Right lobe of liver (tissue), 6 donors: ENCODE data around the gene KCNA5. TPM values are rescaled to one million over a fixed set of nuclear protein-coding genes. Genes with fewer than 3 reads are reported as not detected.
A peak's percentile ranks its signal among the peaks of the same experiment; 100 is the strongest.

Source experiments
- ATAC-seq, 4 donors: fragments of 200-7000 bp; cut with Tn5 transposase; one replicate each; pipeline ENCODE4 v1.9.1; 2020; ENCODE audit warnings: mild to moderate bottlenecking in 4 of 4, moderate library complexity in 4 of 4
- DNase-seq, 3 donors: peaks; one replicate each; pipeline ENCODE4 v3.0.0-alpha.2; 2020
- H3K27ac ChIP-seq, 3 donors: fragments of 200-600 bp; one replicate each; pipeline ENCODE4 v1.8.0; 2022
- H3K27me3 ChIP-seq, 2 donors: fragments of 200-600 bp; one replicate each; pipeline ENCODE4 v1.8.0; 2022
- H3K36me3 ChIP-seq, 4 donors: fragments of 200-600 bp; sonication (generic) in 1 of 4; one replicate each; pipeline versions ENCODE4 v1.5.1 to v1.8.0; 2017 to 2022; ENCODE audit warnings: control low read depth in 1 of 4
- H3K4me1 ChIP-seq, 4 donors: fragments of 200-600 bp; sonication (generic) in 1 of 4; one replicate each; pipeline versions ENCODE4 v1.5.1 to v1.8.0; 2017 to 2022; ENCODE audit warnings: control low read depth in 1 of 4
- H3K4me3 ChIP-seq, 3 donors: fragments of 200-600 bp; one replicate each; pipeline ENCODE4 v1.8.0; 2022
- H3K9me3 ChIP-seq, 4 donors: fragments of 200-600 bp; sonication (generic) in 1 of 4; one replicate each; pipeline versions ENCODE4 v1.5.1 to v1.8.0; 2017 to 2022; ENCODE audit warnings: control low read depth in 1 of 4
- POLR2A ChIP-seq: fragments of 450-650 bp; IDR thresholded peaks from one replicate; pipeline ENCODE4 v1.6.1; 2017; ENCODE audit warnings: antibody characterized with exemption, mild to moderate bottlenecking
- WGBS: methylation state at CpG from one replicate; pipeline ENCODE4 v1.1.6; 2018; ENCODE audit warnings: low coverage, low lambda C conversion rate; ENCODE audit not compliant: insufficient coverage; ENCODE audit errors: missing lambda C conversion rate; 5-methylcytosine and 5-hydroxymethylcytosine counted together
- intact Hi-C, 2 donors: fragments of 100-400 bp; cut with DNase I; formaldehyde crosslinking; loops; one replicate each; pipeline versions ENCODE4 v1.11.2 to v1.14.1; 2022
- total RNA-seq, 6 experiments: library from RNA; depleted of rRNA in 2 of 6; stranded (reverse); fragments of >200 nt in 2 of 6; fragmentation: NEBNext Ultra II Directional in 3 of 6; extraction: Animal tissue kit (Norgen Biotek cat#: 25700) in 3 of 6; gene quantifications; one replicate each; pipeline versions ENCODE4 v1.1.0 to v1.2.4, GENCODE V29; 2016 to 2023
- TF ChIP-seq, protein P1 (sequence below), 4 donors: fragments of 200-600 bp in 3 of 4; fragments of 450-650 bp in 1 of 4; IDR thresholded peaks; one replicate each; pipeline versions ENCODE4 v1.5.1 to v1.8.0; 2016 to 2022; ENCODE audit warnings: antibody characterized with exemption in 4 of 4, mild to moderate bottlenecking in 2 of 4
- donor health status: DM: no; HTN: yes; CAD: no.
- donor health status: DM: no; HTN: no; CAD: no.
- donor health status: DM: no; HTN: no; CAD: no.
- donor health status: DM: no; HTN: yes; CAD: no.
- donor health status: DM: no; HTN: yes; CAD: no.

KCNA5 gene
- total RNA-seq, 6 experiments from 2014 or later = 0.09 to 0.25 TPM; not detected in 4

DNA sequence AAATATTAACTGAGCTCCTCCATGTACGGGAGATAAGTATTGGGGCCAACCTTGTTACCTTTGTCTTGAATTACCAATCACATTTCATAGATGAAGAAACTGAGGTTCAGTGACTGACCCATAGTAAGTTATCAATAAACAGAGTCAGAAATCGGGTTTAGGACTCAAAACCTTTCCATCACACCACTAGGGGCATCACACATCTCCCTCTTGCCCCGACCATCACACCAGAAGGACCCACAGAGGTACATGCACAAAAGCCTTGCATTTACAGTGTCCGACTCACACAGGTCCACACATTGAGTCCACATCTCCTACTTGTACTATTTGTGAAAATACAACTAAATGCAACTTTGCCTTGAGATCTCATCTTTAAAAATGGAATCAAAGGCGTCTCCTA, 29.4 kb downstream of the KCNA5 start:
- 46% methylated on average over 5 of the region's 5 CpGs for WGBS
- intact Hi-C loops = no loop called here
- ATAC-seq = no peak
- Histone ChIP-seq H3K9me3 (no peaks in the 10 kb centered on the region), H3K4me1 (no peaks in the 10 kb centered on the region), H3K4me3 (no peak overlapping the region), H3K27me3 (no peaks in the 10 kb centered on the region), H3K27ac (no peak overlapping the region), H3K36me3 (no peaks in the 10 kb centered on the region)
- TF ChIP-seq, protein P1, sequence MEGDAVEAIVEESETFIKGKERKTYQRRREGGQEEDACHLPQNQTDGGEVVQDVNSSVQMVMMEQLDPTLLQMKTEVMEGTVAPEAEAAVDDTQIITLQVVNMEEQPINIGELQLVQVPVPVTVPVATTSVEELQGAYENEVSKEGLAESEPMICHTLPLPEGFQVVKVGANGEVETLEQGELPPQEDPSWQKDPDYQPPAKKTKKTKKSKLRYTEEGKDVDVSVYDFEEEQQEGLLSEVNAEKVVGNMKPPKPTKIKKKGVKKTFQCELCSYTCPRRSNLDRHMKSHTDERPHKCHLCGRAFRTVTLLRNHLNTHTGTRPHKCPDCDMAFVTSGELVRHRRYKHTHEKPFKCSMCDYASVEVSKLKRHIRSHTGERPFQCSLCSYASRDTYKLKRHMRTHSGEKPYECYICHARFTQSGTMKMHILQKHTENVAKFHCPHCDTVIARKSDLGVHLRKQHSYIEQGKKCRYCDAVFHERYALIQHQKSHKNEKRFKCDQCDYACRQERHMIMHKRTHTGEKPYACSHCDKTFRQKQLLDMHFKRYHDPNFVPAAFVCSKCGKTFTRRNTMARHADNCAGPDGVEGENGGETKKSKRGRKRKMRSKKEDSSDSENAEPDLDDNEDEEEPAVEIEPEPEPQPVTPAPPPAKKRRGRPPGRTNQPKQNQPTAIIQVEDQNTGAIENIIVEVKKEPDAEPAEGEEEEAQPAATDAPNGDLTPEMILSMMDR (IDR thresholded peaks at IDR 0.05) = no peak
- no peak for TF ChIP-seq POLR2A
- no peak for DNase-seq

DNA sequence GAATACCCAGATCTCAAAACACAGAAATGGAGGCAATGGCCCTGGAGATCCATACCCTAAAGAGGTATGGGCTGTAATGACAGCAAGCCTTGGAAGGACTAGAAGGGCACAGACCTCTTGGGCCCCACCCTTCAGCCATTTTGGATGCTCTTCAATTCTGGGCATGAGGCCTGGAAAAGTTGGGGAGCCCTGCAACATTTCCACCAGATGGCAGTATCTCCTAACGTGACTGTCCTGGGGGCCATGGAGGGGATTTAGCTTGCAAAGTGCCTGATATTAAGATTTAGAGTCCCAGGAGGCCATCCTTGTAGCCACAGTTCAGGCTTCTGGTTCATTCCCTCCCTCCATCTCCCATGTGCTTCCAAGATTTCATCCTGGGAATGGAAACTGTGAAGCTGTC, 30.2 kb downstream of the KCNA5 start:
- H3K27ac ChIP-seq = no peak overlapping the region
- no peaks in the 10 kb centered on the region for H3K27me3 ChIP-seq
- no CpG with 5 or more reads among the region's 1 CpG for WGBS
- ATAC-seq (no peak), DNase-seq (no peak)
- H3K36me3 ChIP-seq = no peaks in the 10 kb centered on the region
- no peaks in the 10 kb centered on the region for H3K9me3 ChIP-seq
- intact Hi-C loops = no loop called here
- no peak overlapping the region for H3K4me3 ChIP-seq
- H3K4me1 ChIP-seq = no peaks in the 10 kb centered on the region
- TF ChIP-seq, protein P1 (IDR thresholded peaks at IDR 0.05) = no peak
- no peak for TF ChIP-seq POLR2A

DNA sequence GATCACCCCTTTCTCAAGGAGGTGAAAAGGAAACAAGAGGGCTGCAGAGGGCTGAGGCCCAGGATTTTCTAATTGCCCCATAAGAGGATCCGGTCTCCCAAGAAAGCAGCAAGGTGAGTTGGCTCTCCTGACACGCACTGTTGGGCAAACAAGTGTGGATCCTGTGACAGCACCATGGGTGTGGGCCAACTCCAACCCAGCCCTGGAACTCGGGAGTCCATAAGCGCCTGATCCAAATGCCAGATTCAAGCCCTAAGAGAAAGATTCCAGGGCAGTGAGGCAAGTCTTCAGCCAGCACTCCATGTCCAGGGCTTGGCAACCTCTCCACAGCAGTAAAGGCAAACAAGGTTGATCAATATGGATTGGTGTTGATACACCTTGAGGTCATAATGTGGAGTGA, 33.1 kb downstream of the KCNA5 start:
- Histone ChIP-seq H3K4me3 (no peak overlapping the region), H3K36me3 (no peaks in the 10 kb centered on the region), H3K4me1 (no peaks in the 10 kb centered on the region), H3K9me3 (no peaks in the 10 kb centered on the region), H3K27me3 (no peaks in the 10 kb centered on the region), H3K27ac (no peak overlapping the region)
- DNase-seq (no peak), ATAC-seq (no peak)
- 44% methylated on average over 3 of the region's 4 CpGs for WGBS
- intact Hi-C loops = no loop called here
- TF ChIP-seq, protein P1 (IDR thresholded peaks at IDR 0.05) = no peak
- no peak for TF ChIP-seq POLR2A

DNA sequence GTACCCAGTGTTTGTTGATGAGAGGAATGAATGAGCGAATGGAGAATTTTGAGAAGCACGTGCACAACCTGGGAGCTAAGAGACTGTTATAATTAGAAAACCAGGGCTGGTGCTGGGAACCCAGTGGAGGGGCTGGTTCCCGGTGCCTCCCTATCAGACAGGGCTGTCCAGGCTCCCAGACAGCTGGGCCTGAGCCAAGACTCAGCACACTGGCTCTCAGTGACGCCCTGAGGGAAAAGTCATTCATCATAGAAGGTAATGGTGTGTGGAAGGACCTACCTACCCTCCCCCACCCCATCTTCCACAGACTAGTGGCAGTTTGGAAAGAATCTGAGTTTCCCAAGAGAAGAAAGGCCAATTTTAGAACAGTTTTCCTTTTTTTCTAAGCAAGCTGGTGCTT, 34.7 kb downstream of the KCNA5 start:
- no CpG with 5 or more reads among the region's 4 CpGs for WGBS
- TF ChIP-seq, protein P1 (IDR thresholded peaks at IDR 0.05) = no peak
- TF ChIP-seq POLR2A = no peak
- Histone ChIP-seq H3K4me1 (no peaks in the 10 kb centered on the region), H3K27ac (no peak overlapping the region), H3K36me3 (no peaks in the 10 kb centered on the region), H3K9me3 (no peaks in the 10 kb centered on the region), H3K27me3 (no peaks in the 10 kb centered on the region), H3K4me3 (no peak overlapping the region)
- intact Hi-C loops = no loop called here
- ATAC-seq (no peak), DNase-seq (no peak)

DNA sequence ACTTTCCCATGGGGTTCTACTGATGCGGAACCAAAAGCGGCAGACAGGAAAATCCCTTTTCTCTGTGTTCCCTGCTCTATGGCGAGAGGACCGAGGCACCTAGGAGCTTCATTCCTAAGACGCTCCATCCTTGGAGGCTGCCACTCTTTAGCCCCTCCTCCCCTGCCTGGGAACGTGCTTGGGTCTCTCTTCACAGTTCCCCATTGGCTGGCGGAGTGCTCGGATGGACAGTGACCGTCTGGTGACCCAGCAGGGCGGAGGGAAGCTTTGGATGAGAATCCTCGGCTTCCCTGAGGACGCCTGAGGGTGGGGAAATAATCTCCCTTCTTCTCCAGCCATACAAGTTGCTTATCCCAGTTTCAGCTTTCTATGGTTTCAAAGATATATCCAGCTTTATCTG, 37.3 kb downstream of the KCNA5 start:
- WGBS = 45% methylated on average over 12 of the region's 12 CpGs
- Histone ChIP-seq H3K27ac (no peak overlapping the region), H3K36me3 (no peaks in the 10 kb centered on the region), H3K9me3 (no peaks in the 10 kb centered on the region), H3K27me3 (no peaks in the 10 kb centered on the region), H3K4me3 (no peak overlapping the region), H3K4me1 (no peaks in the 10 kb centered on the region)
- intact Hi-C loops = loop anchor here (5.0 to 10.0 kb wide), 2 partner anchors 226 to 229 kb away; no protein-coding TSS in a partner anchor
- peak in 2 of 4 donors; percentile 17 to 31 for ATAC-seq
- DNase-seq = no peak
- no peak for TF ChIP-seq POLR2A
- TF ChIP-seq, protein P1 (IDR thresholded peaks at IDR 0.05) = no peak
